HepG2 (cell line): Measurements from ENCODE around the gene ECPAS. TPM values are rescaled to one million over a fixed set of nuclear protein-coding genes. Genes with fewer than 3 reads are reported as not detected.

Experiments used
- ATAC-seq: fragments of 200-7000 bp; cut with Tn5 transposase; 3 replicates; pipeline ENCODE4 v1.9.1; 2020; ENCODE audit warnings: mild to moderate bottlenecking, moderate library complexity
- BruUV-seq: library from RNA; stranded (reverse); fragments of 400-500 nt; replicated peaks from 2 replicates; lab custom pipeline; 2021; lab: Mats Ljungman, UMichigan
- CTCF ChIA-PET: fragments of 300-600 bp; formaldehyde crosslinking; extraction: SDS; loops from one replicate; lab custom pipeline; 2021; ENCODE audit warnings: low total read pairs, inconsistent platforms, low intra/inter-chr PET ratio; lab: Yijun Ruan, JAX
- POLR2A ChIA-PET: fragments of 350-600 bp; sonication (Branson Sonifier 250); formaldehyde crosslinking; loops from one replicate; lab custom pipeline; 2020; ENCODE audit warnings: antibody characterized with exemption, inconsistent platforms; lab: Yijun Ruan, JAX
- DNase-seq: peaks from one replicate; pipeline ENCODE4 v3.0.0-alpha.2; 2015; ENCODE audit warnings: low spot score
- FAIRE-seq: peaks from 3 replicates; lab custom pipeline; 2011; peaks lifted over from hg19 to GRCh38; lab: Jason Lieb, UNC
- H2AFZ ChIP-seq: one replicate; pipeline ENCODE4 v1.6.1; 2011; ENCODE audit warnings: low read length, inconsistent platforms
- H3K27ac ChIP-seq: fragments of 300-600 bp; 3 replicates; pipeline ENCODE4 v1.8.0; 2011; ENCODE audit warnings: mixed run types, mild to moderate bottlenecking, mixed read lengths, low read length, inconsistent platforms; ENCODE audit not compliant: insufficient read depth; ENCODE audit errors: extremely low read length
- H3K27me3 ChIP-seq, 2 experiments: fragments of 200-600 bp in 1 of 2; 2 replicates in 1 of 2; 3 replicates in 1 of 2; pipeline versions ENCODE4 v1.6.0 to v1.8.0; 2011; ENCODE audit warnings: low read length in 2 of 2, mild to moderate bottlenecking in 2 of 2, moderate library complexity in 2 of 2, inconsistent platforms in 1 of 2; ENCODE audit not compliant: insufficient read depth in 2 of 2, control insufficient read depth in 1 of 2
- H3K36me3 ChIP-seq, 2 experiments: fragments of 200-600 bp in 1 of 2; replicated peaks in 1 of 2; 2 replicates in 1 of 2; 3 replicates in 1 of 2; pipeline versions ENCODE4 v1.5.1 to v1.8.0; 2011; ENCODE audit warnings: low read length in 2 of 2, inconsistent platforms in 1 of 2; ENCODE audit not compliant: insufficient read depth in 2 of 2, control insufficient read depth in 1 of 2
- H3K4me1 ChIP-seq: 2 replicates; pipeline ENCODE4 v1.5.1; 2012; ENCODE audit warnings: low read length, inconsistent platforms; ENCODE audit not compliant: insufficient read depth
- H3K4me2 ChIP-seq: 2 replicates; pipeline ENCODE4 v1.6.0; 2011; ENCODE audit warnings: low read depth, low read length, inconsistent platforms
- H3K4me3 ChIP-seq, 3 experiments: fragments of 200-600 bp in 1 of 3; sonication (generic), shearing (Covaris generic) in 1 of 3; replicated peaks in 1 of 3; 2 replicates each; pipeline ENCODE4 v1.5.1; 2011 to 2016; ENCODE audit warnings: low read length in 3 of 3, inconsistent platforms in 2 of 3, low read depth in 2 of 3, mild to moderate bottlenecking in 2 of 3, control low read depth in 1 of 3, mixed read lengths in 1 of 3; ENCODE audit not compliant: insufficient read depth in 1 of 3
- H3K79me2 ChIP-seq: one replicate; pipeline ENCODE4 v1.6.1; 2011; ENCODE audit warnings: low read length, inconsistent platforms; ENCODE audit not compliant: insufficient read depth
- H3K9ac ChIP-seq: 2 replicates; pipeline ENCODE4 v1.6.0; 2011; ENCODE audit warnings: mild to moderate bottlenecking, low read depth, low read length, inconsistent platforms; ENCODE audit not compliant: insufficient read depth
- H3K9me3 ChIP-seq: 2 replicates; pipeline ENCODE4 v1.5.1; 2012; ENCODE audit warnings: mild to moderate bottlenecking, low read length
- H4K20me1 ChIP-seq: 2 replicates; pipeline ENCODE4 v1.6.0; 2011; ENCODE audit warnings: inconsistent platforms, mild to moderate bottlenecking, low read length, moderate library complexity; ENCODE audit not compliant: insufficient read depth
- ZBTB21 ChIP-seq: sonication (generic); formaldehyde crosslinking; IDR thresholded peaks from 2 replicates; pipeline ENCODE4 v1.4.0; 2020; ENCODE audit warnings: missing genetic modification reagents
- ZBTB40 ChIP-seq, 2 experiments: fragments of 450-650 bp in 1 of 2; sonication (generic) in 1 of 2; formaldehyde crosslinking in 1 of 2; IDR thresholded peaks; 2 replicates each; pipeline versions ENCODE4 v1.6.1 to v1.8.0; 2016 to 2022; ENCODE audit warnings: antibody characterized with exemption in 1 of 2, mild to moderate bottlenecking in 1 of 2, missing genetic modification reagents in 1 of 2
- ZNF33A ChIP-seq: sonication (generic); formaldehyde crosslinking; IDR thresholded peaks from 2 replicates; pipeline ENCODE4 v1.5.1; 2020; ENCODE audit warnings: missing genetic modification reagents, mild to moderate bottlenecking, moderate library complexity, borderline replicate concordance
- WGBS: methylation state at CpG from one replicate; pipeline ENCODE4 v1.1.6; 2017; ENCODE audit warnings: low lambda C conversion rate; 5-methylcytosine and 5-hydroxymethylcytosine counted together
- in situ Hi-C: cut with HindIII; loops from 2 replicates; pipeline ENCODE4 v1.10.0; 2017; ENCODE audit warnings: low pct_unique_long_range_greater_than_20kb; ENCODE audit not compliant: extremely low pct_ligation_motif_present
- intact Hi-C: fragments of 100-400 bp; cut with micrococcal nuclease; formaldehyde crosslinking; loops from one replicate; pipeline ENCODE4 v1.10.0; 2022; ENCODE audit not compliant: unreplicated experiment
- polyA plus RNA-seq, 8 experiments: library from polyadenylated mRNA; depleted of rRNA in 3 of 8; stranded (reverse) in 7 of 8; unstranded in 1 of 8; fragments of >200 nt; fragmentation: Illumina TruSeq in 4 of 8; extraction: Trizol in 4 of 8; gene quantifications; 2 replicates each; pipeline versions ENCODE4 v1.2.1 to v1.2.3, GENCODE V29; 2011 to 2016; ENCODE audit warnings: low read depth in 4 of 8, missing spikeins in 1 of 8, mixed read lengths in 1 of 8; ENCODE audit not compliant: insufficient read depth in 1 of 8
- total RNA-seq, 5 experiments: library from RNA; depleted of rRNA; stranded (reverse); fragments of >200 nt; fragmentation: Illumina TruSeq; extraction: Trizol; gene quantifications; 2 replicates each; pipeline ENCODE4 v1.2.3, GENCODE V29; 2016; ENCODE audit warnings: low read depth in 1 of 5

ECPAS gene
- total and polyA plus RNA-seq, 2 of the 13 experiments (the other 11 are each of a cell fraction or from before 2014, with no cell fraction given): 35.3 to 58.0 TPM

GRCh38 chr9:111475195-111475594 lies 9.0 kb downstream of the ECPAS start:
- intact Hi-C loops: no loop called here
- peaks cover 97% of the 10 kb centered on the region for H3K79me2 ChIP-seq
- ChIA-PET POLR2A (interaction anchor here (1.4 kb wide), 1 partner anchor 8 kb away, joined by 5 read pairs; no protein-coding TSS in a partner anchor), CTCF (no interaction called here)
- in situ Hi-C loops: no loop called here
- WGBS: 73% methylated on average over 2 of the region's 2 CpGs
- no peak for TF ChIP-seq ZBTB40 (IDR thresholded peaks at IDR 0.05)
- no peak for TF ChIP-seq ZBTB40 (CRISPR knock-in tag; IDR thresholded peaks at IDR 0.05)
- no peak for TF ChIP-seq ZBTB21 (CRISPR knock-in tag)
- no peak for TF ChIP-seq ZNF33A (CRISPR knock-in tag)
- H3K9me3 ChIP-seq: no peaks in the 10 kb centered on the region
- FAIRE-seq (no peak), ATAC-seq (no peak), DNase-seq (no peak)
- no TSS peak for BruUV-seq
- no peaks in the 10 kb centered on the region for H3K27me3 ChIP-seq
- H3K4me2 ChIP-seq: 0 out of 2 replicates have a peak overlapping the region, but pooled peaks have one; percentile 52
- no peak overlapping the region for H3K9ac ChIP-seq
- 0 out of 5 replicates have a peak, but pooled peaks cover 2 to 3% of the 10 kb centered on the region in 2 experiments for H3K36me3 ChIP-seq
- peaks cover 38% of the 10 kb centered on the region for H3K4me1 ChIP-seq
- no peak overlapping the region for H2AFZ ChIP-seq
- peaks cover 44% of the 10 kb centered on the region for H4K20me1 ChIP-seq
- no peak overlapping the region for H3K4me3 ChIP-seq
- H3K27ac ChIP-seq: no peak overlapping the region
